Stimulated activated CD8-positive, alpha-beta memory T cell treated with anti-CD3 and anti-CD28 coated beads, Interleukin-2, amount 100 ng/mL, for 1 hour (primary cell): ENCODE data around the gene RTL9.
"Not testable (repeated sequence)": the region's sequence is repeated elsewhere in the genome, so short reads cannot be mapped to it uniquely, and the experiment has no call there.

Experiments
- DNase-seq, 2 donors: peaks; one replicate each; pipeline ENCODE4 v3.0.0-alpha.2; 2020; ENCODE audit warnings: low read depth in 2 of 2

Gene RTL9

DNA sequence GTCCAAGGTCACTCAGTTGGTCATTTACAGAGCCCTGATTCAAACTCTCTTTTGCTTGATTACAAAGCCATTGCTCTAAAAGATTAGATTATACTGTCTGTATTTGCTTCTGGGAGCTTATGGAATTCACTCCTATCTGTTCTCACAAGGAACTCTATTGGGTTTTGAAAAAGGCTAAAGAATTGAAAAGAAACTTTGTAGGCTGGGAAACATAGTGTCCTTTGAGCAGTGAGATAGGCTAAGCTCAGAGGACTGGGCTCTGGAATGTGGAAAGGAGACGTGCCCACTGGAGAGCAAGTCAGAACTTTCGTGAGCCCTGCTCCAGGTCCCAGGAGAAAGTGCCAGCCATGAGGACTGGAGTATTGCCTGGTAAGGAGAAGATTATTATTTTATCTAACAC lies at the start of gene RTL9:
Gene RTL9 (plus strand): TSS at position 301 of the 400 bp plus-strand sequence. CDS start 91,770 bp downstream, outside the sequence.
- no peak for DNase-seq

DNA sequence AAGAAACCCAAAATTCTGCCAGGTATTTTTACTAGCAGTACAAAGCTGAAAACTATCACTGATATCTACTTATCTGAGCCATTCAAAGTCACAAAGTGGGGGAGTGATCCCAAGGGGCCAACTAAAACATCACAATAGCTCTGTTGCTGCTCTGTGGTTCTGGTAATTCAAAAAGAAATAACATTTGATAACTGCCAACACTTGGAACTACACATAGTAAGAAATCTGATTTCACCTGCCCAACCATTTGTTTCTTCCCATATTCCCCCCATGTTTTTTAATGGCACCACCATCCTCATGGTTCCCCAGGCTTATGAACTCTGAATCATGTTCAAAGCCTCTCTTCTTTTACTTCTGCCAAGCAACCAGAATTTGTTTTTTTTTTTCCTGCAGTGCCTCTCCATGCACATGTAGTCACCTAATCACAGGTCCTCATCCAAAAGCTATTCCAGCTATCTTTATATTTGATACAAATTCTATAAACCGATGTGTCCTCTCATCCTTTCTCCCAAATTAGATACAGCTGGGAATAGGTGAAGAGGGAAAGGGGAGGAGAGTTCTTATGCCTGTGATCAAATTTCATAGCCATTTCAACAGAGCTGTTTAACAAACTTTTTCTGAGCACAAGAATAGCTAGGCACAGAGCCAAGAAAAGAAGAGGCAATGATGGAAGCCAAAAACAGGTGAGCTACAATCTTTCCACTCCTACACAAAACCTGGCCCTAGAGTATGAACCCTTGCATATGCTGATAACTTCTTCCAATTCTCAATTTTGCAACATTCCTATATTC lies 48.5 kb upstream of the RTL9 start:
- DNase-seq, result no peak

DNA sequence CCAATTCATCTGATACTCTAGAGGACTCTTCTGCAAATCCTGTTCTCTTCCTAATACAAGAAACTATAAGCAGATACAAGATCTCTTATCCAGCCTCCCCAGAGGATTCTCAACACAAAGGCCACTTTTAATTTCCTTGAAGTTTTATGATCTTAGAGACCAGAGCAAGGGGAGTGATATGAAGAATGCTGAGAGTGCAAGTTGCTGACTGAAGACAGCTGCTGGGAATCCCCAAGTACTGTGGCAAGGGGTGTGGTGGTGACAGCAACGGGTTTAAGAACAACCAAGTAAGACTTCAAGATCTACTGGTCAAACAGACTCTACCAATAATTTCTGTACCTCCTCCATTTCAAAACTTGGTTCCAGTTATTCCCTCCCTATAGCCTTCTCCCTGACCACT lies 47.8 kb upstream of the RTL9 start:
- no peak for DNase-seq

DNA sequence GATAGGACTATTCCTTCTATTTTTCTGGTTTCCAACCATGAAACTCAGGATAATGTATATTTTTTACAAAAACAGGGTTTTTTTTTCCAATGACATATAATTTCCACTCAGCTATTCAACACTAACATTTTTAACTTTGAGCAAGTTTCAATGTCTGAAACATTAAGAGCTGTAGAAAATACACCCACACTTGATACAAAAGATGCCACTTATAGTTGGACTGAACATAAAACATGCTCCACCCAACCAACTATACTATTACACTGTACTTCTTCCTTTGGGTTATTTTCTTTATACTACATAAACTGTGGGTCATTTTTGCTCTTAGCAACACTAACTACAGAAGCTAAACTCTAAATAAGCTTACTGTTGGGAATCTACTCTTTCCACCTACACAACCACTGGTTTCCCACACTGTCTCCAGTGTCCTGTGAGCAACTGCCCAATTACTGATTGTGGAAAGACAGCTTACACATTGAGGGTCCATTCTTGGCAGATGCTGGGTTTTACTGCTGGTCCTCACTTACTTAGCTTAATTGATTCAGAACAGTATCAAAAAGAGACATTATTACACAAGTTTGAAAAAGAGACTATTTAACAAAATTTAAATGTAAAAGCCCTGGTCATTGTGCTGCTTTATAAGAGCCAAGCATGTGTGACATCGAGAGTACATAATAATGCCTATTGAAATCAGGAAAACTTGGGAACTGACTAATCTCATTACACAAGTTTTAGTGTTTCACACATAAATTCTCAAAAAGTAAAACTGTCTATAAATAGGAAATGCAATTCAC lies 47.0 kb upstream of the RTL9 start:
- no peak for DNase-seq

DNA sequence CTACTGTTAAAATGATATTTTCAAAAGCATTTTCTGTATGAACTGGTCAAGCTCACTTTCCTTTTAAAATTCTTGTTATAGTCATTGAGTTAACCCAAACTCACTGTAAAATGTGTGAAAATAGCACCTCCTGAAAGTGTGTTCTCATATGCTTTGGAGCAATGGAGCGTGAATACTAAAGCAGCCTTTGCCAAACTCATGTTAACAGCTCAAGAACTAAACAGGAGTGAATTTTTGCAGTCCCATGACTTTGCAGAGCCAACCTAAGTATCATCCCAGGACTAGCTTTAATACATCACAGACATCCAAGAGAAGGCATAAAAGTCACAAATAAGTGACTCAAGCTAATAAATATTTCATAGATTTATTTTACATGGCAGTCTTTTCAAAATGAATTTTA lies 43.1 kb upstream of the RTL9 start:
- no peak for DNase-seq

DNA sequence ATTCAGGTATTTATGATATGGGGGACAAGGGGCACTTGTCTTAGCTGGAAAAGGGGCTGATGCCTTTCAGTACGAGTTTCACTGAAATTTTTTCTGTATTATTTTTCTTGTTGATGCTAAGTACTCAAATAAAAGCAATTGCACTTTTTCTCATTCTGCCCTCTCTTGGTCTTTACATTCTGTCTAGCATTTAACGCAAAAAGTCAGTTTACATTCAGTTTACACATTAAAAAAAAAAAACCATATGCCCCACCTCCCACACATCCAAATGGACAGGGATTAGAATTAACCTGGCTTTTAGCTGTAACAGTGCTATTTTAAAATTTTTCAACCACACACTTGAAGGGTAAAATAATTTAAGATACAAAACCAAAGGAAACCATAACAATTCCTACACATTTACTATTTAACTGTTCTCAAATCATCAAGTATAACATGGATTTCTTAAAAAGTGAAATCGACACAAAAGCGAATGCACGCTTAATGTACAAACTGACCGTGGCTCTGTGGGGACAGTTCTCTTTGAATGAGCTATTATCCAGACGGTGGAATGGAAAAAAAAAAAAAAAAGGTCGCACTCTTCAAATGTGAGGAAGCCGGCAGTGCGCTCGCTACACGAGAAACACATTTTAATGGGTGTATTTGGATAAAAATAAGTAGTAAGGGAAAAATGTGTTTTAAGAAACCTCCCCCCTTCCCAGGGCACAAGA lies 42.1 kb upstream of the RTL9 start:
- no peak for DNase-seq

DNA sequence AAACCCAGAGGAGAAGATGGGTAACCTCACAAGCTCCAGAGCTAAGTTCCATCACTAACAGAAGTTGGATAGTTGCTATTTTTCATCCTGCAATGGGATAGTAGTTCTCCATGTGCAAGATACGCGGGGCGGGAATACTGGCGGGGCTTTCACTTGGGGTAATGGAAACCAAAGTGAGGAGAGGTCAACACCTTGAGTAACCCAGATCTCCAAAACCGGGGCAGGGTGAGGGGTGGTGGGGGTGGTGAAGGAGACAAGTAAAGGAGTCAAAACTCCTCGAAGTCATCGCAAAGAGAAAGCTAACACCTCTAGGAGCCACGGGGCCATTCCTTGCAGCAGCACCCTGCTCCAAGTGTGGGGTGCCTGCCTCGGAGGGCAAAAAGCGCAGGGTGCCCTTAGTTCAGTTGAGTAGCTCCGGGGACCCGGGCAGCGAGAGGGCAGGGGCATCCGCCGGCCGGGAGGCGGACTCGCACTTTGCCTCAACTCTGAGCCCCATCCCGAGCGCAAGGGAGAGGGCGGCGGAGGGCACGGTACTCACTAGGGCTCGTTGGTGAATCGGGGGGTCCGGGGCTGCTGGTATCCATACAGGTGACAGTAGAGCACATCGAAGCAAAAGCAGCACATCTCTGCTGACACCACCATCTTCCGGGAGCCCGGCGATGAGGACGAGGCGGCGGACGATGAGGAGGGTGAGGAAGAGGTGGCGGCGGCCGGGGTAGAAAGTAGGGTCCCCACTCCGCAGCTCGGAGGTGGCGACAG lies 41.4 kb upstream of the RTL9 start:
- peak; percentile 0 to 6 for DNase-seq

DNA sequence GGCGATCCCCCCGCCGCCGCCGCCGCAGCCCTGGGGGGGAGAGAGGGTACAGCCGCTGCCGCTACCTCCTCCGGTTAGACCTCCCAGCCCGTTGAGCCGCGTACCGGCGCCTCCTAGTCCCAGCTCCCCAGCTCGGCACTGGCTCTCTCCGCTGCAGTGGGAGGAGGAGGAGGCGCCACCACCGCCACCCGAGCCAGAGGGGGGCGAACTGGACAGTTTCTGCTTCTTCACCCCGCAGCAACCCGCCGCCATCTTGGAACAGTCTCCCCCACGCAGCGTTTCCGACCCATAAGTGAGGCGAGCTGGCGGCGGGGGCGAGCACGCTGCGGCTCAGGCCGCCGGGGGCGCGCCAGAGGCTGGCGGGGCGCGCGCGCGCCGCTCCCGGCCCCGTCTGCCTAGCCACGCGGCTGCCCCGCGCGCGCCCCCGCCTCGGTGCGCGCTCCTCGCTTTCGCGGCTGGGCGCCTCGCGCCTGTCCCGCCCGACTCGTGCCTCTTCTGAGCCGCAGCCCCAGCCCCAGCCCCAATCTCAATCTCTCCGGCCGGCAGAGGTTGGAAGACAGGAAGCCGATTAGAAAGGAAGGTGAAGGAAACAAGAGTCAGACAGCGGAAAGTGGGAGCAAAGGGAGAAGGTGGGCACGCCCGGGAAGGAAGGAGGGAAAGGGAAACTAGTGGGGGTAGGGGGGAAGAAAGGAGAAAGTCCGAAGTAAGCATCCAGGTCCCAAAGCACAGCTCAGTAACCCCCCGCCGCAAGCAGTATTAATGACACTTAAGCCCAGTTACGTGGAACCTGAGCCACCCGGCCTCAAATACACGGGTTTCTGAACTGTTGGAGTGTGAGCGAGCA lies 40.6 kb upstream of the RTL9 start, which contains the start of gene AMMECR1:
Gene AMMECR1 (minus strand): TSS at position 266 of the 844 bp plus-strand sequence. CDS start 14 bp downstream, at position 252.
- DNase-seq, result peak; percentile 43 to 61

DNA sequence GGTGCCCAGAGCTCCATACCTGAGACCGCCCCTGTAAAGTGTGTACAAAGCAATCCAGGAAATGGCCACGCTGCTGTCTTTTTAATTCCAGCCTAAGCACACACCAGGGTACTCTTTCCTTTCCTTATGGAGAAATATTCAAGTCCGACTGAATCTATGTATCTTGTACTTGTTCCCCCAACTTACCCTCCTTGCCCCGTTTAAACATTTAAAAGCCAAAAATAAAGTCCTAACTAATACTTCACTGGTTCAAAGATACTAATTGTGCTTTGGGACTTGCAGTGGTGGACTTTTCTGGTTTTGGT lies 40.0 kb upstream of the RTL9 start:
- DNase-seq, result peak in 1 of 2 donors; percentile 3

DNA sequence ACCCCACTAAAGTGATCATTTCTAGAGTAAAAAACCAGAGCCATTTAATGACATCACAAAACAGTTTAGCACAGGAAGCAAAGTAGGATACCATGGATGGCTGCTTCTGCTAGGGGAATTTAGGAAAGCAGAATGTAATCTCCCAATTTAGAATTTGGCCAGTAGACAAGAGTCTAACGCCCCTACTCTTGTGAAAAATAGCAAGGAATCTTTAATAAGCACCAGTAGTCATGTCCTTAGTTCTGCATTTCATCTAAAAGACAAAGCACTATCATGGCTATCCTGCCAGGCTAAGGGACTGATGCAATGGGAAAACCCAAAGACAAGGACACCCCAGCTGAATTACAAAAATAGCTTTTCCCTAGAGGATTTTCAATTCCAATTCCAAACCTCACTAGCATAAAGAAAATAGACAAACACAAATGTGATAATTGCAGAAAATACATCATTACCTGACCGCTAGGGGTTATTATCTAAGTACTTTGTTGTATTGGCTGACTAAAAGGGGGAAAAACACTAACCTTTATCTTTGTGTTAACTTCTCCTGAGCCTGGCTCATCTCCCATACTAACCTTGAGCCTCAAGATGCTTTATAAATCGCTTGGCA lies 38.2 kb upstream of the RTL9 start:
- no peak for DNase-seq

DNA sequence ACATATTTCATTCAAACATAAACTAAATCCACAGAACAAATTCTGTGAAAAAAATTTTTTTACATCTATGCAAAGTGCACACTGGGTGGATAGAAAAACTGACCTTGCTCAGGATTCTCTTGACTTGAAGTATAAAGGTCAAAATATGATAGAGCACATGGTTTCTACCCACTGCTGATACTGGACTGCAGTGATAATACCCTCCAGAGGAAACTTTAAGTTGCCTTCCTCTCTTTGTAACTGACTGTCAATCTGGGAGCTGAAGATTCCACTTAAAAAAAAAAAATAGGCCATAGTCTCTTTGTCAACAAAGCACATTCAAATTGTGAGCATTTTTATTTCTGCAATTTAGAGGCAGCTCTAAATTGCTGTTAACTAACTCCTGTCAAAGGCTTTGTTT lies 37.6 kb upstream of the RTL9 start:
- DNase-seq, result no peak

DNA sequence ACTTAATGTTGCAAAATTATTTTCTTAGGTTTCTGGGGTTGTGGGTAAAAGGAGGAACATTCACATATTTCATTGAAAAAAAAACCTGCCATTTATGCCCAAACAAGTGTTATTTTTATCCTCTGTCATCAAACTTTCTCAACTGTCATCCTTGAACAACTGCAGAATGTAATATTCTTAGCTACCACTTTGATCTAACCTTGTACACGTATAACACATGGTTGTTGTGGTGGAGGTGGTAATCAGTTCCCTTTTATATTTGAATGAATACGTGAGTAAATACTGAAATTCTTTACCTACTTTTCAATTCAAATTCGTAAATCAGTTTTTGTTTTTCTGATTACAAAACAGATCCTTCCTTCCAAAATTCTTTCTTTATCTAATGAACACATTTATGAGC lies 37.0 kb upstream of the RTL9 start:
- no peak for DNase-seq

DNA sequence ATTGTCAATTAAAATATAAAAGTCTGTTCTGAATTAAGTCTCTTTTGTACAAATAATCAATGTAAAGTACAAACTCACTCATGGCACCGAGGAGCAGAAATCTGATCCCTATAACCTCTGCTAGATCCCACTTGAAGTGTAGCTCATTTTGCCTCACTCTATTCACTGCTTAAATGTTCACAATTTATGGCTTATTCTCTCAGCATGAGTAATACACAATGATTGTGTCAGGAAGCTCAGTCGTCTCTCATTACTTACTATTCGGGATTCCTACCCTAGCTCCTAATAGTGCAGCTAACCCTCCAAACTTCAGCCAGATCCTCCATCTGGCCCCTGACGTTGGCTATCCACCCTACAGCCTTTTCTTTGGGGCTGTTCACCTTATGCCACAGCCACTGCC lies 36.0 kb upstream of the RTL9 start:
- DNase-seq, result no peak

DNA sequence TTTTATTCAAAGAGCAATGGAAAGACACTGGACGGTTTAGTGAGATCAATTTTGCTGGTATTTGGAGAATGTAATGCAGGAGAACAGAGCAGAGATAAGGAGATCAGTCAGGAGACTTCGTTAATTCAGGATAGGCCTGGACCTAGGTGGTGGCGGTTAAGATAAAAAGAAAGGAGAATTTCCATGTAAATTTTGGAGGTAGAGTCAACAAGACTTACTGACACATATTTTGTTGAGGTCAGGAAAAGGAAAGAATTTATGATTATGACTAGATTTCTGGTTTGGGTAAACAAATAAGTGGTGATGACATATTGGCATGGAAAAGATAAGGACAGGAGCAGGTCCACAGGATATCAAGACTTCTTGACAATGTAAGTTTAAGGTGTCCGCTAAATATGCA lies 31.9 kb upstream of the RTL9 start:
- DNase-seq, result no peak

DNA sequence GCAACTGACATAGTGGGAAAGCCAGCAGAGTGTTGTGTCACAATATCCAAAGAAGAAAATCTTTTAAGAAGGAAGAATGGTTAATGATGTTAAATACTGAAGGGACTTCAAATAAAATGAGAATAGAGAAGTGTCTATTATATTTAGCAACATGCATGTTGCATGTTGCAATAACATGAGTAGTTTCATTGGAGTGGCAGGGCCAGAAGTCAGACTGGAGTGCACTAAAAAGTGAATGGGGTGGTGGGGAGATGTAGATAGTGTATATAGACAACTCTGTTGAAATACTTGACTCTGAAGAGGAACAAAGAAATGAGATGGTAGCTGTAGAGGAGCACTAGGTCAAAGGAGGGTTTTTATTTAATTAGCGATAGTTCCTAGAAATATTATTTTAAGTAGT lies 31.3 kb upstream of the RTL9 start:
- no peak for DNase-seq

DNA sequence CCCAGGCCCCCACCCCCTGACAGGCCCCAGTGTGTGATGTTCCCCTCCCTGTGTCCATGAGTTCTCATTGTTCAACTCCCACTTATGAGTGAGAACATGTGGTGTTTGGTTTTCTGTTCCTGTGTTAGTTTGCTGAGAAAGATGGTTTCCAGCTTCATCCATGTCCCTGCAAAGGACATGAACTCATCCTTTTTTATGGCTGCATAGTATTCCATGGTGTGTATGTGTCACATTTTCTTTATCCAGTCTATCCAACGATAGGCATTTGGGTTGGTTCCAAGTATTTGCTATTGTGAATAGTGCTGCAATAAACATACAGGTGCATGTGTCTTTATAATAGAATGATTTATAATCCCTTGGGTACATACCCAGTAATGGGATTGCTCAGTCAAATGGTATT lies 30.0 kb upstream of the RTL9 start:
- not testable (repeated sequence) for DNase-seq

DNA sequence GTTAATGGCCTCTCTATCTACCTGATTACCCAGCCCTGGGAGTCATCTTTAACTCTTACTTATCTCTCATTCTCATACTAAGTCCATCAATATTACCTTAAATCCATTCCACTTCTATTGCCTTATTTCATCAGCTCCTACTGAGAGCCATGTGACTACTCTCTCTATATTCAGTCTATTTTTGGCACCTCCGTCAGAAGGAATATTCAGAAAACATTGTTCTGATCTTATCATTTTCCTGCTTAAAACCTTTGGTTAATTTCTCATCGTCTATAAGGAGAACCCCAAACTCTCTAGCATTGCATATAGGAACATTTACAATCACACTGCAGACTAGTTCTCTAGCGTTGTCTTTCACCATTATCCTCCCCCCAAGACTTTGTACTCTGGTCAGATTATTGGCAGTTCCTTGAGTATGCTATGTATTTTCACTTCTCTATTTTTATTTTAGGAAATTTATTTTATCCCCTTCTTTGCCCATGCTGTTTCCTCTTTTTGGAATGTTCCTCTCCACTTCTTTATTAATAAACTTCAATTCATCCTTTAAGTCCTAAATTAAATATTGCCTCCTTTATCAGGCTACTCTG lies 27.1 kb upstream of the RTL9 start:
- DNase-seq, result no peak

DNA sequence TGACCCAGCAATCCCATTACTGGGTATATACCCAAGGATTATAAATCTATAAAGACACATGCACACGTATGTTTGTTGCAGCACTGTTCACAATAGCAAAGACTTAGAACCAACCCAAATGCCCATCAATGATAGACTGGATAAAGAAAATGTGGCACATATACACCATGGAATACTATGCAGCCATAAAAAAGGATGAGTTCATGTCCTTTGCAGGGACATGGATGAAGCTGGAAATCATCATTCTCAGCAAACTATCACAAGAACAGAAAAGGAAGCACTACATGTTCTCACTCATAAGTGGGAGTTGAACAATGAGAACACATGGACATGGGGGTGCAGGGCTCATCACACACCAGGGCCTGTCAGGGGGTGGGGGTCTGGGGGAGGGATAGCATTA lies 25.2 kb upstream of the RTL9 start:
- not testable (repeated sequence) for DNase-seq

DNA sequence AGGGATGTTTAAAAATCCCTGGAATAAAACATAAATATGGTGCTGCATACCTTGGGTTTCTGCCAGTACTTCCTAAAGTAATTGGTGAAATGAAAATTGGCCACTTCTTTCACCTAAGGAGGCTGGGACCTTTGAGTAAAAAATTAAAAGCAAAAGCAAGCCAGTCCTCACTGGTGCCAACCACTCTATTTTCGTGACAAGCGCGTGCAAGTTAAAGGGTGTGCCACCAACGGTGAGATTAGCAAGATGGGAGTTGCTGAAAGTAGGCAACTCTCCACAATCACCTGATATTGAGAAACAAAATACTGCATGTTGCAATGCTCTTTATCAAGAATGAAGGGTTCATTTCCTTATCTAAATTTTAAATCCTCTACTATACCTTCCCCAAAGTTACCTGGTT lies 19.7 kb upstream of the RTL9 start:
- DNase-seq, result no peak
